ENCODE results near the gene MTCH1.
"Not testable (repeated sequence)": the region's sequence is repeated elsewhere in the genome, so short reads cannot be mapped to it uniquely, and the experiment has no call there.

The MTCH1 gene

GRCh38 chr6:36955671-36956445 lies 30.1 kb downstream of the MTCH1 start:
- no peak for DNase-seq (ENCODE audit: low read depth in 2 of 3, low spot score in 2 of 3)

GRCh38 chr6:36955136-36955535 lies 30.9 kb downstream of the MTCH1 start:
- DNase-seq (ENCODE audit: low read depth in 2 of 3, low spot score in 2 of 3) = no peak

- DNase-seq (ENCODE audit: low read depth in 2 of 3, low spot score in 2 of 3) = no peak
These were observed 31.6 kb downstream of the MTCH1 start, which contains the start of gene PI16 for GRCh38 chr6:36954262-36954931. TSS of gene PI16 (plus strand) at chr6:36954738. CDS start at chr6:36954761, 23 bp downstream.

GRCh38 chr6:36953931-36954261 lies 32.1 kb downstream of the MTCH1 start:
- no peak for DNase-seq (ENCODE audit: low read depth in 2 of 3, low spot score in 2 of 3)

- DNase-seq (ENCODE audit: low read depth in 2 of 3, low spot score in 2 of 3) = no peak
These were observed 36.4 kb downstream of the MTCH1 start for GRCh38 chr6:36949636-36950035.

- not testable (repeated sequence) for DNase-seq (ENCODE audit: low read depth in 2 of 3, low spot score in 2 of 3)
These were observed 36.9 kb downstream of the MTCH1 start for GRCh38 chr6:36949076-36949475.

GRCh38 chr6:36947570-36948351 lies 38.2 kb downstream of the MTCH1 start:
- DNase-seq (ENCODE audit: low read depth in 2 of 3, low spot score in 2 of 3) = no peak

- DNase-seq (ENCODE audit: low read depth in 2 of 3, low spot score in 2 of 3) = no peak
These were observed 39.5 kb downstream of the MTCH1 start for GRCh38 chr6:36946526-36946925.

GRCh38 chr6:36945301-36945700 lies 40.7 kb downstream of the MTCH1 start:
- DNase-seq (ENCODE audit: low read depth in 2 of 3, low spot score in 2 of 3) = no peak

GRCh38 chr6:36944650-36945049 lies 41.3 kb downstream of the MTCH1 start:
- DNase-seq (ENCODE audit: low read depth in 2 of 3, low spot score in 2 of 3) = no peak

GRCh38 chr6:36942329-36942728 lies 43.7 kb downstream of the MTCH1 start:
- not testable (repeated sequence) for DNase-seq (ENCODE audit: low read depth in 2 of 3, low spot score in 2 of 3)

- DNase-seq (ENCODE audit: low read depth in 2 of 3, low spot score in 2 of 3) = not testable (repeated sequence)
These were observed 44.4 kb downstream of the MTCH1 start for GRCh38 chr6:36941561-36941960.

- DNase-seq (ENCODE audit: low read depth in 2 of 3, low spot score in 2 of 3) = no peak
These were observed 46.0 kb downstream of the MTCH1 start for GRCh38 chr6:36940027-36940426.

GRCh38 chr6:36939005-36939404 lies 47.0 kb downstream of the MTCH1 start:
- DNase-seq (ENCODE audit: low read depth in 2 of 3, low spot score in 2 of 3) = not testable (repeated sequence)

GRCh38 chr6:36938536-36938935 lies 47.5 kb downstream of the MTCH1 start:
- no peak for DNase-seq (ENCODE audit: low read depth in 2 of 3, low spot score in 2 of 3)

- no peak for DNase-seq (ENCODE audit: low read depth in 2 of 3, low spot score in 2 of 3)
These were observed 48.1 kb downstream of the MTCH1 start for GRCh38 chr6:36937896-36938295.

- DNase-seq (ENCODE audit: low read depth in 2 of 3, low spot score in 2 of 3) = no peak
These were observed 49.2 kb downstream of the MTCH1 start for GRCh38 chr6:36936824-36937223.

- no peak for DNase-seq (ENCODE audit: low read depth in 2 of 3, low spot score in 2 of 3)
These were observed 51.1 kb downstream of the MTCH1 start for GRCh38 chr6:36934901-36935300.

- no peak for DNase-seq (ENCODE audit: low read depth in 2 of 3, low spot score in 2 of 3)
These were observed 52.5 kb downstream of the MTCH1 start for GRCh38 chr6:36933519-36933918.

GRCh38 chr6:36933102-36933501 lies 52.9 kb downstream of the MTCH1 start:
- DNase-seq (ENCODE audit: low read depth in 2 of 3, low spot score in 2 of 3) = no peak

GRCh38 chr6:36930483-36930882 lies 55.5 kb downstream of the MTCH1 start:
- no peak for DNase-seq (ENCODE audit: low read depth in 2 of 3, low spot score in 2 of 3)

GRCh38 chr6:36929607-36930006 lies 56.4 kb downstream of the MTCH1 start:
- DNase-seq (ENCODE audit: low read depth in 2 of 3, low spot score in 2 of 3) = no peak
